SK-N-SH (cell line): Measurements from ENCODE around the gene TTC16.

Experiments used
- CHD2 ChIP-seq: fragments of 150-350 bp; IDR thresholded peaks from 2 replicates; pipeline ENCODE4 v1.6.1; 2018; ENCODE audit warnings: low read length; ENCODE audit not compliant: partially characterized antibody
- EP300 ChIP-seq, 2 experiments: IDR thresholded peaks; 2 replicates each; pipeline versions ENCODE4 v1.4.0 to v1.6.1; 2012; ENCODE audit warnings: borderline replicate concordance in 1 of 2, low read depth in 1 of 2, low read length in 1 of 2
- EZH2phosphoT487 ChIP-seq: fragments of 200-600 bp; sonication (generic); IDR thresholded peaks from 2 replicates; pipeline ENCODE4 v1.6.1; 2017; ENCODE audit warnings: low read depth, mixed run types, mild to moderate bottlenecking, antibody characterized with exemption, moderate library complexity, borderline replicate concordance
- FOSL2 ChIP-seq: IDR thresholded peaks from 2 replicates; pipeline ENCODE4 v1.4.0; 2012; ENCODE audit warnings: low read depth, mild to moderate bottlenecking, moderate library complexity, borderline replicate concordance
- GABPA ChIP-seq: IDR thresholded peaks from 2 replicates; pipeline ENCODE4 v1.4.0; 2012; ENCODE audit warnings: low read depth, mild to moderate bottlenecking
- JUND ChIP-seq: IDR thresholded peaks from 2 replicates; pipeline ENCODE4 v1.4.0; 2012
- POLR2AphosphoS5 ChIP-seq: IDR thresholded peaks from 2 replicates; pipeline ENCODE4 v1.6.1; 2012; ENCODE audit warnings: low read depth, low read length
- SMC3 ChIP-seq: IDR thresholded peaks from 2 replicates; pipeline ENCODE4 v1.6.1; 2012; ENCODE audit warnings: low read depth, low read length, improper control_type of control experiment
- TF ChIP-seq, protein P1 (sequence below): fragments of 200-600 bp; sonication (generic); IDR thresholded peaks from 2 replicates; pipeline ENCODE4 v1.6.1; 2017; ENCODE audit warnings: antibody characterized with exemption, mild to moderate bottlenecking, moderate library complexity
- TF ChIP-seq, protein P2 (sequence below): IDR thresholded peaks from 2 replicates; pipeline ENCODE4 v1.4.0; 2012; ENCODE audit warnings: low read depth, borderline replicate concordance

DNA sequence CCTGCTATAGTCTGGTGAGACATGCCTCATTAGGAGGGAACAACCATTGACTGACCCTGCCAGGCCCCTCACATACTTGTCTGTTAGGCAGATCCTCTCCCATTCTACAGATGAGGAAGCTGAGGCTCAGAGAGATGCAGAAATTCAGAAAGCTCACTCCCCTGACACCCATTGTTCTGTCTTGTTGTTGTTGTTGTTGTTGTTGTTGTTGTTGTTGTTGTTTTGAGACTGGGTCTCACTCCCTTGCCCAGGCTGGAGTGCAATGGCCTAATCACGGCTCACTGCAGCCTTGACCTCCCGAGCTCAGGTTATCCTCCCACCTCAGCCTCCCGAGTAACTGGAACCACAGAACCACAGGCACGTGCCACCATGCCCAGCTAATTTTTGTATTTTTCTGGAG is 22.2 kb upstream of the TTC16 start:
- TF ChIP-seq EP300 (IDR thresholded peaks at IDR 0.05; ENCODE audit: borderline replicate concordance in 1 of 2, low read depth in 1 of 2, low read length in 1 of 2): no peak
- no peak for TF ChIP-seq FOSL2
- TF ChIP-seq, protein P1, sequence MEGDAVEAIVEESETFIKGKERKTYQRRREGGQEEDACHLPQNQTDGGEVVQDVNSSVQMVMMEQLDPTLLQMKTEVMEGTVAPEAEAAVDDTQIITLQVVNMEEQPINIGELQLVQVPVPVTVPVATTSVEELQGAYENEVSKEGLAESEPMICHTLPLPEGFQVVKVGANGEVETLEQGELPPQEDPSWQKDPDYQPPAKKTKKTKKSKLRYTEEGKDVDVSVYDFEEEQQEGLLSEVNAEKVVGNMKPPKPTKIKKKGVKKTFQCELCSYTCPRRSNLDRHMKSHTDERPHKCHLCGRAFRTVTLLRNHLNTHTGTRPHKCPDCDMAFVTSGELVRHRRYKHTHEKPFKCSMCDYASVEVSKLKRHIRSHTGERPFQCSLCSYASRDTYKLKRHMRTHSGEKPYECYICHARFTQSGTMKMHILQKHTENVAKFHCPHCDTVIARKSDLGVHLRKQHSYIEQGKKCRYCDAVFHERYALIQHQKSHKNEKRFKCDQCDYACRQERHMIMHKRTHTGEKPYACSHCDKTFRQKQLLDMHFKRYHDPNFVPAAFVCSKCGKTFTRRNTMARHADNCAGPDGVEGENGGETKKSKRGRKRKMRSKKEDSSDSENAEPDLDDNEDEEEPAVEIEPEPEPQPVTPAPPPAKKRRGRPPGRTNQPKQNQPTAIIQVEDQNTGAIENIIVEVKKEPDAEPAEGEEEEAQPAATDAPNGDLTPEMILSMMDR: no peak
- no peak for TF ChIP-seq JUND
- TF ChIP-seq POLR2AphosphoS5: no peak
- no peak for TF ChIP-seq CHD2
- TF ChIP-seq SMC3: no peak
- TF ChIP-seq, protein P2, sequence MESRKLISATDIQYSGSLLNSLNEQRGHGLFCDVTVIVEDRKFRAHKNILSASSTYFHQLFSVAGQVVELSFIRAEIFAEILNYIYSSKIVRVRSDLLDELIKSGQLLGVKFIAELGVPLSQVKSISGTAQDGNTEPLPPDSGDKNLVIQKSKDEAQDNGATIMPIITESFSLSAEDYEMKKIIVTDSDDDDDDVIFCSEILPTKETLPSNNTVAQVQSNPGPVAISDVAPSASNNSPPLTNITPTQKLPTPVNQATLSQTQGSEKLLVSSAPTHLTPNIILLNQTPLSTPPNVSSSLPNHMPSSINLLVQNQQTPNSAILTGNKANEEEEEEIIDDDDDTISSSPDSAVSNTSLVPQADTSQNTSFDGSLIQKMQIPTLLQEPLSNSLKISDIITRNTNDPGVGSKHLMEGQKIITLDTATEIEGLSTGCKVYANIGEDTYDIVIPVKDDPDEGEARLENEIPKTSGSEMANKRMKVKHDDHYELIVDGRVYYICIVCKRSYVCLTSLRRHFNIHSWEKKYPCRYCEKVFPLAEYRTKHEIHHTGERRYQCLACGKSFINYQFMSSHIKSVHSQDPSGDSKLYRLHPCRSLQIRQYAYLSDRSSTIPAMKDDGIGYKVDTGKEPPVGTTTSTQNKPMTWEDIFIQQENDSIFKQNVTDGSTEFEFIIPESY: no peak
- no peak for TF ChIP-seq GABPA
- no peak for TF ChIP-seq EZH2phosphoT487
